A673 (cell line): ENCODE data around the gene FAM163A.
A peak's percentile ranks its signal among the peaks of the same experiment; 100 is the strongest.

Source experiments
- EZH2 ChIP-seq: fragments of 200-600 bp; sonication (generic); IDR thresholded peaks from 2 replicates; pipeline ENCODE4 v1.6.1; 2017; ENCODE audit warnings: borderline replicate concordance, low read depth, mild to moderate bottlenecking, mixed read lengths, antibody characterized with exemption, low read length; ENCODE audit not compliant: poor library complexity, severe bottlenecking
- TF ChIP-seq, protein P1 (sequence below): fragments of 300-800, 200-600 bp; sonication (generic); conservative IDR thresholded peaks from 2 replicates; pipeline ENCODE4 v1.5.1; 2017; ENCODE audit warnings: low read depth, mild to moderate bottlenecking, antibody characterized with exemption, low read length, moderate library complexity, mixed read lengths

DNA sequence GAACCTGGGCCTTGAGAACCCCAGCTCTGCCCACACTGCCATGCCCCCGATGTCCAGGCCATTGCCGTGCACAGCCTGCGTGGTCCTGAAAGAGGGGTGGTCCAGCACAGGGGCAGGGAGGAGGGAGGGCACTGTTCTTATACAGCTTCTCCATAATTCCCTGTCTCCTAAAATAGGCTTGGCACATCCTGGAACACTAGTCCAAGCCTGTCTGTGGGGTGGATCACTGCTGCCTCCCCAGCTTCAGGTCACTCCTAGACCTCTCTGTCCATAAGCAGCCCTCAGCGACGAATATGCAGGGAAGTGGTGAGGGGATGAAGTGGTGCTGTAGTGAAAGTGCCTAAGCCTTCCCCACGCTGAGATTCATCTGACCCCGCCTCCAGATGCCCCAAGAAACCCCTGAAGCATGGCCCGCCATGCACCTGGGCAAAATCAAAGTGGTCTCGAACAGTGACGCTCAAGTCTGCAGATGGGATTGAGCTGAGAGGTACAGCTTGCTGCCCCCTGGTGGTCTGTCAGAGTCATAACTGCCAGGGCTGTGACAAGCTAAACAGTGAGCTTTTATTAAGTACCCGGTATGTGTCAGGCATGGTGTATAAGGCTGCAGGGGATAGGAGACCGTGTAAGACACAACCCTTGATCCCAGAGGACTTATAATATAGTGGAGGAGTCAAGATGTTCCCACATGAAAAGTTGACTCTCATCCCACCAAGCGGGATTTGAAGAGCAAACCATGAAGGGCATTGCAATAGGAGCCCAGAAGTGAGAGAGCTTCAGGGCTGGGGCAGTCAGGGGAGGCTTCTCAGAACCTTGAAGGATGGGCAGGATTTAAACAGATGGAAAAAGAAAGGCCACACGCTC, 66.6 kb downstream of the FAM163A start:
- no peak for TF ChIP-seq EZH2
- TF ChIP-seq, protein P1, sequence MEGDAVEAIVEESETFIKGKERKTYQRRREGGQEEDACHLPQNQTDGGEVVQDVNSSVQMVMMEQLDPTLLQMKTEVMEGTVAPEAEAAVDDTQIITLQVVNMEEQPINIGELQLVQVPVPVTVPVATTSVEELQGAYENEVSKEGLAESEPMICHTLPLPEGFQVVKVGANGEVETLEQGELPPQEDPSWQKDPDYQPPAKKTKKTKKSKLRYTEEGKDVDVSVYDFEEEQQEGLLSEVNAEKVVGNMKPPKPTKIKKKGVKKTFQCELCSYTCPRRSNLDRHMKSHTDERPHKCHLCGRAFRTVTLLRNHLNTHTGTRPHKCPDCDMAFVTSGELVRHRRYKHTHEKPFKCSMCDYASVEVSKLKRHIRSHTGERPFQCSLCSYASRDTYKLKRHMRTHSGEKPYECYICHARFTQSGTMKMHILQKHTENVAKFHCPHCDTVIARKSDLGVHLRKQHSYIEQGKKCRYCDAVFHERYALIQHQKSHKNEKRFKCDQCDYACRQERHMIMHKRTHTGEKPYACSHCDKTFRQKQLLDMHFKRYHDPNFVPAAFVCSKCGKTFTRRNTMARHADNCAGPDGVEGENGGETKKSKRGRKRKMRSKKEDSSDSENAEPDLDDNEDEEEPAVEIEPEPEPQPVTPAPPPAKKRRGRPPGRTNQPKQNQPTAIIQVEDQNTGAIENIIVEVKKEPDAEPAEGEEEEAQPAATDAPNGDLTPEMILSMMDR: peak; percentile 94
